ENCODE data around the gene TM4SF4.

- TF ChIP-seq TOX (CRISPR knock-in tag; IDR thresholded peaks at IDR 0.05; ENCODE audit: borderline replicate concordance) (no peak), BACH2 (CRISPR knock-in tag; IDR thresholded peaks at IDR 0.05; ENCODE audit: borderline replicate concordance) (no peak), PPARA (CRISPR knock-in tag; IDR thresholded peaks at IDR 0.05; ENCODE audit: borderline replicate concordance) (no peak), ZFP3 (CRISPR knock-in tag; IDR thresholded peaks at IDR 0.05) (no peak), ZNF70 (CRISPR knock-in tag; IDR thresholded peaks at IDR 0.05) (no peak)
- TF ChIP-seq, protein P1, sequence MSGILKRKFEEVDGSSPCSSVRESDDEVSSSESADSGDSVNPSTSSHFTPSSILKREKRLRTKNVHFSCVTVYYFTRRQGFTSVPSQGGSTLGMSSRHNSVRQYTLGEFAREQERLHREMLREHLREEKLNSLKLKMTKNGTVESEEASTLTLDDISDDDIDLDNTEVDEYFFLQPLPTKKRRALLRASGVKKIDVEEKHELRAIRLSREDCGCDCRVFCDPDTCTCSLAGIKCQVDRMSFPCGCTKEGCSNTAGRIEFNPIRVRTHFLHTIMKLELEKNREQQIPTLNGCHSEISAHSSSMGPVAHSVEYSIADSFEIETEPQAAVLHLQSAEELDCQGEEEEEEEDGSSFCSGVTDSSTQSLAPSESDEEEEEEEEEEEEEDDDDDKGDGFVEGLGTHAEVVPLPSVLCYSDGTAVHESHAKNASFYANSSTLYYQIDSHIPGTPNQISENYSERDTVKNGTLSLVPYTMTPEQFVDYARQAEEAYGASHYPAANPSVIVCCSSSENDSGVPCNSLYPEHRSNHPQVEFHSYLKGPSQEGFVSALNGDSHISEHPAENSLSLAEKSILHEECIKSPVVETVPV (CRISPR knock-in tag; IDR thresholded peaks at IDR 0.05), result no peak
- TF ChIP-seq, protein P2, sequence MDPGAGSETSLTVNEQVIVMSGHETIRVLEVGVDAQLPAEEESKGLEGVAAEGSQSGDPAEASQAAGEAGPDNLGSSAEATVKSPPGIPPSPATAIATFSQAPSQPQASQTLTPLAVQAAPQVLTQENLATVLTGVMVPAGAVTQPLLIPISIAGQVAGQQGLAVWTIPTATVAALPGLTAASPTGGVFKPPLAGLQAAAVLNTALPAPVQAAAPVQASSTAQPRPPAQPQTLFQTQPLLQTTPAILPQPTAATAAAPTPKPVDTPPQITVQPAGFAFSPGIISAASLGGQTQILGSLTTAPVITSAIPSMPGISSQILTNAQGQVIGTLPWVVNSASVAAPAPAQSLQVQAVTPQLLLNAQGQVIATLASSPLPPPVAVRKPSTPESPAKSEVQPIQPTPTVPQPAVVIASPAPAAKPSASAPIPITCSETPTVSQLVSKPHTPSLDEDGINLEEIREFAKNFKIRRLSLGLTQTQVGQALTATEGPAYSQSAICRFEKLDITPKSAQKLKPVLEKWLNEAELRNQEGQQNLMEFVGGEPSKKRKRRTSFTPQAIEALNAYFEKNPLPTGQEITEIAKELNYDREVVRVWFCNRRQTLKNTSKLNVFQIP (CRISPR knock-in tag; IDR thresholded peaks at IDR 0.05; ENCODE audit: borderline replicate concordance, low read depth), result no peak
Measured at GRCh38 chr3:149534082-149534481, 59.6 kb downstream of the TM4SF4 start.
